Suppressor macrophage treated with lipopolysaccharide for 1 hour (primary cell): ENCODE results near the gene TRIM65.
A peak's percentile ranks its signal among the peaks of the same experiment; 100 is the strongest.
"Not testable (repeated sequence)": the region's sequence is repeated elsewhere in the genome, so short reads cannot be mapped to it uniquely, and the experiment has no call there.

Experiments
- DNase-seq, 3 donors: peaks; one replicate each; pipeline ENCODE4 v3.0.0-alpha.2; 2020 to 2022

The TRIM65 gene

GRCh38 chr17:75875182-75875939 is 21.4 kb downstream of the TRIM65 start:
- no peak for DNase-seq

DNA sequence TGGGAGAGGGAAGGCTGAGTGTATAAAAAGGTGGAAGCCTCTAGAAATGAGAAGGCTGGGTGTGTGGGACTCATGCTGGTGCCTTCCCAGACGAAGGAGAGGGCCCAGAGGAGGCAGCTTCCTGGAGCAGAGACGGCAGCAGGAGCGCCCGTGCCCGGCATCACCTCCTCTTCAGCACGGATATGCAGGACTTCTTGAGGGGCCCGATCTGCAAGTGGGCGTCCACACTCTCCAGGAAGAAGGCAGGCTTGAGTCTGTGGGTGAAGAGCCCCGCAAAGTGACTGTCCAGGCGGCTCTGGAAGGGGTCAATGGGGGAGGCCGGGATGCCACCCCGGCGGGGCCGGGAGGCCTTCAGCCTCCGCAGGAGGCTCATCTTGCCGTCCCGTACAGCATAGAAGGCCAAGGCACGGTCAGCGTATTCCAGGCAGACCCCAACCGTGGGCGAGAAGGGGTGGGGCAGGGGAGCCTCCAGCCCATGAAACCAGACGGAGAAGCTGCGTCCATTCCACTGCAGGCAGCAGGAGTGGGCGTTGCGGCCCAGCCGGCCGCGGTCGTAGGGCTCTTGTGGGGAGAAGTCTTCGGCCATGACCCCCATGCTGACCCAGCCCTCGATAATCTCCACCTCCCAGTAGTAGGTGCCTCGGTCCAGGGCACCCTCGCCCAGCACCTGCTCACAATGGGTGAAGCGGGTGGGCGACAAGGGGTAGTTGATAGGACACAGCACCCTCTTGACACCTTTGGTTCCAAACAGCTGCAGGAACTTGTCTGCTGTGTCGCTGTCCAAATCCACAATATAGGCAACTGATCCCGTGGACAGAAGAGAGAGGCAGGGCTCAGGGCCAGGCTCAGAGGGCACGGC is 22.2 kb downstream of the TRIM65 start:
- no peak for DNase-seq

GRCh38 chr17:75873587-75874322 is 23.0 kb downstream of the TRIM65 start:
- DNase-seq, result no peak

GRCh38 chr17:75872434-75873351 is 24.1 kb downstream of the TRIM65 start:
- DNase-seq, result no peak

DNA sequence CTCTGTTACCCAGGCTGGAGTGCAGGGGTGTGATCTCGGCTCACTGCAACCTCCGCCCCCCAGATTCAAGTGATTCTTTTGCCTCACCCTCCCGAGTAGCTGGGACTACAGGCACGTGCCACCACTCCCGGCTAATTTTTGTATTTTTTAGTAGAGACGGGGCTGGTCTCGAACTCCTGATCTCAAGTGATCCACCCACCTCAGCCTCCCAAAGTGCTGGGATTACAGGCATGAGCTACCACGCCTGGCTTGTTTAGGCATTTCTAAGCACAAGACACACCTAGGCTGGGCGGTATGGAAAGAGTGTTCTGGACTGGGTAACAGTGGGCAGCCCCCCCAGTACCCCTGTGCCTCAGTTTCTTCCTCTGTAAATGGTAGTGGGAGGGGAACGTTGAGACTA is 26.5 kb downstream of the TRIM65 start:
- DNase-seq, result not testable (repeated sequence)

DNA sequence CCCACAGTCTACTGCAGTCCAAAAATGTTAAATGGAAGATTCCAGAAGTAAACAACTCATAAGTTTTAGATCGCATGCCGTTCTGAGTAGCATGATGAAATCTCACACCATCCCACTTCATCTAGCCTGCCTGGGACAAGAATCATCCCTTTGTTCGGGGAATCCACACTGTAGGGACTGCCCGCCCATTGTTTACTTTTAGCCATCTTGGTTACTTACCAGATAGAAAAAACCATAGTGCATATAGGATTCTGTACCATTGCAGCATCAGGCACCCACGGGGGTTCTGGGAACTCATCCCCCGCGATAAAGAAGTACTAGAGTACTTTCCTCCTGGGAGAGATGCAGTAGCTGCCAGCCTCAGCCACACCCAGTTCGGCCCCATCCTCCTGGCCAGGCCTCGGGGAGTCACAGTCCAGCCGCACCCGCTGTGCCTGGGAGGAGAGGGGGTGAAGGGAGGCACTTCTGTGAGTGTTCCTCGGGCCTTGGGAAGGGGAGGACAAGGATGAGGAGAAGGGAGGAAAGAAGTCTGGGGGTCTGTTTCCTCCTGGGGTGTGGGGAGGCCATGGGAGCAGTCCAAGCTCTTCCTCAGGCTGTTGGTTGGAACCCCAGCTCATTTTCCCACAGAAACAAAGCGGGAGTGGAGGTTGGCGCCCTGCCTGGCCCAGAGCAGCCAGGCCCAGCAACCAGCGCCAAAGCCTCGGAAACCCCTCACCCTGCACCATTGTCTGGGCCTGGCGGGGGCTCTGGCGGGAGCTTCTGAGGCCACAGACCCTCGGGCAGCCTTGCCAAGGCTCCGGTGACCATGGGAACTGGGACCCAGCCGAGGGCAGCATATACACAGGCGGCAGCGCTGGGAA is 27.2 kb downstream of the TRIM65 start:
- no peak for DNase-seq

GRCh38 chr17:75868730-75869281 is 27.9 kb downstream of the TRIM65 start:
- not testable (repeated sequence) for DNase-seq

DNA sequence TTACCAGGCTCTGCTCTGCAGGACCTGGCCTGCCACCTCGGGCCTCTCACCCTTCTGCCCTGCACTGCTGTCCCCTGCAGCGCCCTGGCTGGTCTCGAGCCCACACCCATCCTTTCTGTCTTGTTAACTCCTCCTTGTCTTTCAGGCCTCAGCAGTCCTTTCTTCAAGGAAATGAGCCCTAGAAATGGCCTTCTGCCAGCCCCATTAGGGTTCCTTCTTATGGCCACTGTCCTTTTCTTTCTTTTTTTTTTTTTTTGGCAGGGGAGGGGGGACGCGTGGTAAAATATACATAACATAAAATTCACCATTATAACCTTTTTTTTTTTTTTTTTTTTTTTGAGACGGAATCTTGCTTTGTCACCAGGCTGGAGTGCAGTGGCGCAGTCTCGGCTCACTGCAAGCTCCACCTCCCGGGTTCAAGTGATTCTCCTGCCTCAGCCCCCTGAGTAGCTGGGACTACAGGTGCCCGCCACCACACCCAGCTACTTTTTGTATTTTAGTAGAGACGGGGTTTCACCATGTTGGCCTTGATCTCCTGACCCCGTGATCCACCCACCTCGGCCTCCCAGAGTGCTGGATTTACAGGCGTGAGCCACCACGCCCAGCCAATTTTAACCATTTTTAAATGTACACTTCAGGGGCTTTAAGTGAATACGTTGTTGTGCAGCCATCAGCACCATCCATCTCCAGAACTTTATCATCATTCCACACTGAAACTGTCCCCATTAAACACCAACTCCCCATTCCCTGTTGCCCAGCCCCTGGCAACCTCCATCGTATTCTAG is 31.2 kb downstream of the TRIM65 start:
- DNase-seq, result not testable (repeated sequence)

DNA sequence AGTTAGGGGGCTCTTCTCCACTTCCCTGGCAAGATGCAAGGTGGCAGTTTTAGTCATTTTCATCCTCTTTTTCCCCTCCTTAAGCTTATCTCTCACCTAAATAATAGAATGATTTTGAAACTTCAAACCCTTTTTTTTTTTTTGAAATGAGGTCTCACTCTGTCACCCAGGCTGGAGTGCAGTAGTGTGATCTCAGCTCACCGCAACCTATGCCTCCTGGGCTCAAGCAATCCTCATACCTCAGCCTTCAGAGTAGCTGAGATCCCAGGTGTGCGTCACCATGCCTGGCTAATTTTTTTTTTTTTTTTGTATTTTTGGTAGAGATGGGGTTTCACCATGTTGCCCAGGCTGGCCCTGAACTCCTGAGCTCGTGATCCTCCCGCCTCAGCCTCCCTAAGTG is 31.9 kb downstream of the TRIM65 start:
- DNase-seq, result not testable (repeated sequence)

DNA sequence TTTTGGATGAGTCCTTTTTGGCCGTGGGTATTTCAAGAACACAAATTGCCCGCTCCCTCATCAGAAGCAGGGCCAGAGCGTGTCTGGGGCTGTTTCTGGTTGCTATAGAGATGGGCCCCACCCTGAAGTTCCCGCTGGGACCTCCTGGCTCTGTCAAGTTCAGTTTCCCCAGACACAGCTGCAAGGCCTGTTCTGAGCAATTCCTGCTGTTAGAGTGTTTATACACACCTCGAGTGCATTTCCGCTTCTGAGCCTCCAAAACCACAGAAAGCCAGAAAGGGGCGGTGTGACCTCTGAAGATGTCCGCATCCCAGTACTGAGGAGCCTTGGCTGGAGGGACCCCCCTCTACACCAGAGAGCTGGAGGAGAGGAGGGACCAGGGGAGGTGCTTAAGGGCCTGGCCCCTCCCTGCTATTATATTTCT is 32.3 kb downstream of the TRIM65 start:
- peak in 2 of 3 donors; percentile 35 to 41 for DNase-seq

DNA sequence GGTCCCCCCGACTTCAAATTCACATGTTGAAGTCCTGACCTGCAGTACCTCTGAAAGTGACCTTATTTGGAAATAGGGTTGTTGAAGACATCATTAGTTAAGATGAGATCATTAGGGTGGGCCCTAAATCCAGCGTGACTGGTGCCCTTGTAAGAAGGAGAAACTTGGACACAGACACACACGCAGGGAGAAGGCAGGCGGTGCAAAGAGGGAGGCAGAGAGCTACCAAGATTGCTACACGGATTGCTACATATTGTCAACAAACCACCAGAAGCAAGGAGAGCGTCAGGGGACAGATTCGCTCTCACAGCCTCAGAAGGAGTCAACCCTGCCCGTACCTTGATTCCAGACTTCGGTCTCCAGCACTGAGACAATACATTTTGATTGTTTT is 34.8 kb downstream of the TRIM65 start:
- DNase-seq, result no peak

GRCh38 chr17:75859358-75859757 is 37.4 kb downstream of the TRIM65 start:
- DNase-seq, result not testable (repeated sequence)

- peak in 1 of 3 donors; percentile 30 for DNase-seq
Observed at GRCh38 chr17:75856062-75856756, 40.5 kb downstream of the TRIM65 start.

DNA sequence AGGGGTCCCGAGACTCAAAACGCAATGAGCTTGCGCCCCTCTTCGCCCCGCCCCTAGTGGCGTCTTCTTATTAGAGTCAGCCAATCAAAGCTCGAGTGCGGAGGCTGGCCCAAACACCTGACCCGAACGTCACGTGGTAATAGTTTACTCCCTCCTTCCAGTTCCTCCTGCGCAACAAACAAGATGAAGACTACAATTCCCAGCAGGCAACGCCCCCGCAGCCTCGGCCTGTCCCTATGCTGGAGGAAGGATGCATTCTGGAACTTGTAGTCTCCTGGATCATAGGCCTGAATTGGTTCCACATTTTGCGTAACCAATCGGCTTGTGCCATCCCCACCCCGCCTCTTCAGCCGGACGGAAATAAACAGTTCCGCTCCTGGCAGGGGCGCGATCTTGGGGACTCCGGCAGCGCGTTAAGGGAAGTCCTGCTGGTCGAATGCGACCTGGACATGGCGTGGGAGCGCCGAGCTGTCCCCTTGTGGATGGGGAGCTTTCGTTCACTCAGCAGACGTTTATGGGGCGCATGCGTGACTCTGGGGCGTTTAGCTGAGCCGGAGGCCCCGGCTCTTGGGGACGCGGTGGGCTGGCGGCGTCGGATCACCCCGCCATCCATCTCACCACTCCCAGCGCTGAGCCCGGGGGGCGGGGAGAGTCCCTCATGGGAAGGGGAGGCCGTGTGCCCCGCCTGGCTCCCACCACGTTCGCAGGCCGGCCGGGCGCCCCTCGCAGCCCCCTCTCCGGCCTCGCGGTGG is 41.3 kb downstream of the TRIM65 start, which contains the start of gene WBP2:
TSS of gene WBP2 (minus strand) at position 26 of the 752 bp plus-strand sequence. CDS start 38 bp downstream, outside the sequence.
- DNase-seq, result peak; percentile 99 to 100 (median 100)

DNA sequence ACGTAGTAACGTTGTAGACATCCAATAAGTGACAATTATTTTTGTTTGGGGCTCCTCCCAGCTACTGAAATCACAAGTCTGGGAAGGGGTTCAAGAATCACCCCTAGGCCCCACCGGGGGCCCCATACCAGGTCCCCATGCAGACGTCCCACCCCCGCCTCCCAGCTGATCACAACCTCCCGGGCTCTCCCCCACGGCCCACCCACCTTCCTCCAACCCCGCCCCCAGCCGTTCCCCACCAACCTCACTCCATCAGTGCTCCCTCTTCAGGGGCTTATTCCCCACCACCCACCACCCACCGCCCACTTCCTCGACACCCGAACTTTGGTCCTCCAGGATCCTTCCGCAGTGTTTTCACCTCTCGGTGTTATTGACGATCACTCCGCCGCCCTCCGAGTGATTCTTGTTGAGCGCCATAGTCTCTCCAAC is 41.9 kb downstream of the TRIM65 start:
- no peak for DNase-seq

GRCh38 chr17:75854101-75854748 is 42.5 kb downstream of the TRIM65 start:
- DNase-seq, result peak; percentile 88 to 94 (median 92)

GRCh38 chr17:75853433-75853832 is 43.3 kb downstream of the TRIM65 start:
- peak; percentile 40 to 48 (median 45) for DNase-seq

GRCh38 chr17:75851693-75851991 is 45.1 kb downstream of the TRIM65 start:
- not testable (repeated sequence) for DNase-seq
